ENCODE data around the gene SPAG6. TPM values are rescaled to one million over a fixed set of nuclear protein-coding genes. Genes with fewer than 3 reads are reported as not detected.

Gene SPAG6
- total RNA-seq, 2 experiments from 2014 or later: not detected

DNA sequence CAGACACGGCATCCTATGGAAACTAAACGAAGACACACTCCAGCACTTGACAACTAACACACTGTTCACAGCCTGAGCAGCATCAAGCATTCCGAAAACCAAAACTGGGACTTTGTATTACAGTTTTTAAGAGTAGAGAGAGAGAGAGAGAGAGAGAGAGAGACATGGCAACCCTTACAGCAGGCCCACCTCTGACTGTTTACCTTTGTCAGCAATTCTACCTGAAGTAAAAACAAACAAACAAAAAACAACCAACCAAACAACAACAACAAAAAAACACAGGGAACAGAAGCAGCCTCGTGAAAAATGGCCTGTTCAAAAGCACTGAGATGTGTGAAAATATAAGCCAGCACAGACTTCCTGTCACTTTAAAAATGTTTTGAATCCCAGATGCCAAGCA is 118.0 kb downstream of the SPAG6 start:
- TF ChIP-seq, protein P1, sequence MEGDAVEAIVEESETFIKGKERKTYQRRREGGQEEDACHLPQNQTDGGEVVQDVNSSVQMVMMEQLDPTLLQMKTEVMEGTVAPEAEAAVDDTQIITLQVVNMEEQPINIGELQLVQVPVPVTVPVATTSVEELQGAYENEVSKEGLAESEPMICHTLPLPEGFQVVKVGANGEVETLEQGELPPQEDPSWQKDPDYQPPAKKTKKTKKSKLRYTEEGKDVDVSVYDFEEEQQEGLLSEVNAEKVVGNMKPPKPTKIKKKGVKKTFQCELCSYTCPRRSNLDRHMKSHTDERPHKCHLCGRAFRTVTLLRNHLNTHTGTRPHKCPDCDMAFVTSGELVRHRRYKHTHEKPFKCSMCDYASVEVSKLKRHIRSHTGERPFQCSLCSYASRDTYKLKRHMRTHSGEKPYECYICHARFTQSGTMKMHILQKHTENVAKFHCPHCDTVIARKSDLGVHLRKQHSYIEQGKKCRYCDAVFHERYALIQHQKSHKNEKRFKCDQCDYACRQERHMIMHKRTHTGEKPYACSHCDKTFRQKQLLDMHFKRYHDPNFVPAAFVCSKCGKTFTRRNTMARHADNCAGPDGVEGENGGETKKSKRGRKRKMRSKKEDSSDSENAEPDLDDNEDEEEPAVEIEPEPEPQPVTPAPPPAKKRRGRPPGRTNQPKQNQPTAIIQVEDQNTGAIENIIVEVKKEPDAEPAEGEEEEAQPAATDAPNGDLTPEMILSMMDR (IDR thresholded peaks at IDR 0.05): no peak
- H3K36me3 Mint-ChIP-seq (ENCODE audit: low read depth): no peaks in the 10 kb centered on the region
- no peaks in the 10 kb centered on the region for H3K27me3 Mint-ChIP-seq
- no peaks in the 10 kb centered on the region for H3K4me1 Mint-ChIP-seq (ENCODE audit: low read depth)
- CTCF ChIA-PET: no interaction called here
- no peaks in the 10 kb centered on the region for H3K9me3 Mint-ChIP-seq
- no peak overlapping the region for H3K4me3 Mint-ChIP-seq
- intact Hi-C loops (cut with micrococcal nuclease): no loop called here
- no peak overlapping the region for H3K27ac Mint-ChIP-seq
- POLR2A ChIA-PET: no interaction called here
- DNase-seq (no peak), ATAC-seq (no peak)

DNA sequence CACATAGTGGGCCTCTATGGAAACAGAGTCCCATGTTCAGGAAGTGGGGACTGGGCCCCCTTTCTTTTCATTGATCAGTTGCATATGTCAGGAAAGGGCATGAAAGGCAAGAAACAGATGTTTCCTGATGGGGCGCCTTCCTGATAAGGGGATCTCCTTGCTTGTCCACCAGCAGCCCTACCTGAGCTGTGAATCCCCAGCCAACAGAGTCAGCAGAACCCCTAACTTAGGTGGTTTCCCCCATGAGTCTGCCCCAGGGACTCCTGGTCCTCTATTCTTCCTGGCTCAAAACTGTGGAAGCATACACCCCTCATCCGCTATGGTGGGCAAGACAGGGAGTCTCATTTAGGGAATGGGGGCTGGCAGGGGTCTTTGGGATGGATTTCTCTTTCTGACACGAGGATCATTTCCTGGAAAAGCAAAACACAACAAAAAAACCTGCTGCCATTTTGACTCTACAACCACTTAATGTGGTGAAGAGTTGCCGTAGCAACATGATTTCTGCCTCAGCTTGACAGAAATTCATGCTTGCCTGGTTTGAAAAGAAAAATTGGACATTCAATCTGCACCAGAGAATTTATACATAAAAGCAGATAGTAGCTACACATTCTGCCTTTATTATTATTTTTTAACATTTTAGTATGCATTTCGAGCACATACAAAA is 119.8 kb downstream of the SPAG6 start:
- H3K27ac Mint-ChIP-seq: no peak overlapping the region
- CTCF ChIA-PET: no interaction called here
- H3K36me3 Mint-ChIP-seq (ENCODE audit: low read depth): no peaks in the 10 kb centered on the region
- intact Hi-C loops (cut with micrococcal nuclease): no loop called here
- H3K9me3 Mint-ChIP-seq: no peaks in the 10 kb centered on the region
- peaks cover 2% of the 10 kb centered on the region for H3K27me3 Mint-ChIP-seq
- no peak overlapping the region for H3K4me3 Mint-ChIP-seq
- no peaks in the 10 kb centered on the region for H3K4me1 Mint-ChIP-seq (ENCODE audit: low read depth)
- TF ChIP-seq, protein P1 (IDR thresholded peaks at IDR 0.05): no peak
- POLR2A ChIA-PET: no interaction called here
- DNase-seq: no peak
- no peak for ATAC-seq

DNA sequence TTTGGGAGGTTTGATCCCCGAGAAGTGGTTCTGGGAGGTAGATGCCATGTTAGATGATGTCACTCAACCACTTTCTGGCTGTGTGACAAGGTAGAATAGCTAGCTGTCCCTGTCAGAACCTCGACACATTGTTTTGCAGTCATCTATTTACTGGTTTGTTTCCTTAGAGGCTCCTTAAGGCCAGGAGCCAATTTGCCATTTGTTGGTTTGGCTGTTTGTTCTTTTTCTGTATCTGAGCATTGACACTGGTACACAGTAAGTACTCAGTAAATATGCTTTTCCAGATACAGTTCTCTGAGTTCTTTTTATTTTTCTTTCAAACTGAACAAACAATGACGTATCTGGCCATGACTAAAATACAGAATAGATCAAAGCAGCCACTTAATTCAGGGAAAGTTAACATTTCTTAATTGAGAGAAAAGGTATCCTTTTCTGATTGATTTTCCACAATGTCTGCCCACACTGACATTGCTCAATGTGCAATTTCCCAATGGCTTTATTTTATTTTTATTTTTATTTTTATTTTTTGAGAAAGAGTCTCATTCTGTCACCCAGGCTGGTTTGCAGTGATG is 121.6 kb downstream of the SPAG6 start:
- TF ChIP-seq, protein P1 (IDR thresholded peaks at IDR 0.05): no peak
- ChIA-PET POLR2A (no interaction called here), CTCF (no interaction called here)
- no peaks in the 10 kb centered on the region for H3K9me3 Mint-ChIP-seq
- intact Hi-C loops (cut with micrococcal nuclease): no loop called here
- no peaks in the 10 kb centered on the region for H3K4me1 Mint-ChIP-seq (ENCODE audit: low read depth)
- H3K27me3 Mint-ChIP-seq: peaks cover 6% of the 10 kb centered on the region
- no peak for ATAC-seq
- H3K36me3 Mint-ChIP-seq (ENCODE audit: low read depth): no peaks in the 10 kb centered on the region
- H3K27ac Mint-ChIP-seq: no peak overlapping the region
- DNase-seq: no peak
- no peak overlapping the region for H3K4me3 Mint-ChIP-seq

Other genes starting within 250 kb of the SPAG6 start
- gene EBLN1, start 127.5 kb upstream of the SPAG6 start, total RNA-seq: not detected
- 10 to 100 TPM; 64.7 to 68.7 TPM for gene COMMD3, start 29.1 kb upstream of the SPAG6 start, total RNA-seq
- 10 to 100 TPM; 38.7 to 41.4 TPM for gene BMI1, start 24.4 kb upstream of the SPAG6 start, total RNA-seq

Data from activated CD8-positive, alpha-beta T cell treated with anti-CD3 and anti-CD28 coated beads for 36 hours (primary cell).